GM06990 (cell line): Measurements from ENCODE around the gene SYT17.

Experiments
- DNase-seq: peaks from one replicate; pipeline ENCODE4 v3.0.0-alpha.2; 2011; ENCODE audit not compliant: insufficient read length; ENCODE audit errors: extremely low read depth
- H3K27me3 ChIP-seq: replicated peaks from 2 replicates; pipeline ENCODE4 v1.6.0; 2011; ENCODE audit warnings: low read length; ENCODE audit not compliant: control insufficient read depth, insufficient read depth
- H3K36me3 ChIP-seq: 2 replicates; pipeline ENCODE4 v1.5.1; 2011; ENCODE audit warnings: low read length; ENCODE audit not compliant: control insufficient read depth, insufficient read depth
- H3K4me3 ChIP-seq: replicated peaks from 2 replicates; pipeline ENCODE4 v1.5.1; 2011; ENCODE audit warnings: low read depth, mild to moderate bottlenecking, control low read depth, low read length
- CTCF ChIP-seq: IDR thresholded peaks from 2 replicates; pipeline ENCODE4 v1.5.1; 2011; ENCODE audit warnings: low read length, control low read depth, mild to moderate bottlenecking, inconsistent platforms; ENCODE audit not compliant: insufficient read depth, poor library complexity, severe bottlenecking

Gene SYT17, protein sequence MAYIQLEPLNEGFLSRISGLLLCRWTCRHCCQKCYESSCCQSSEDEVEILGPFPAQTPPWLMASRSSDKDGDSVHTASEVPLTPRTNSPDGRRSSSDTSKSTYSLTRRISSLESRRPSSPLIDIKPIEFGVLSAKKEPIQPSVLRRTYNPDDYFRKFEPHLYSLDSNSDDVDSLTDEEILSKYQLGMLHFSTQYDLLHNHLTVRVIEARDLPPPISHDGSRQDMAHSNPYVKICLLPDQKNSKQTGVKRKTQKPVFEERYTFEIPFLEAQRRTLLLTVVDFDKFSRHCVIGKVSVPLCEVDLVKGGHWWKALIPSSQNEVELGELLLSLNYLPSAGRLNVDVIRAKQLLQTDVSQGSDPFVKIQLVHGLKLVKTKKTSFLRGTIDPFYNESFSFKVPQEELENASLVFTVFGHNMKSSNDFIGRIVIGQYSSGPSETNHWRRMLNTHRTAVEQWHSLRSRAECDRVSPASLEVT

DNA sequence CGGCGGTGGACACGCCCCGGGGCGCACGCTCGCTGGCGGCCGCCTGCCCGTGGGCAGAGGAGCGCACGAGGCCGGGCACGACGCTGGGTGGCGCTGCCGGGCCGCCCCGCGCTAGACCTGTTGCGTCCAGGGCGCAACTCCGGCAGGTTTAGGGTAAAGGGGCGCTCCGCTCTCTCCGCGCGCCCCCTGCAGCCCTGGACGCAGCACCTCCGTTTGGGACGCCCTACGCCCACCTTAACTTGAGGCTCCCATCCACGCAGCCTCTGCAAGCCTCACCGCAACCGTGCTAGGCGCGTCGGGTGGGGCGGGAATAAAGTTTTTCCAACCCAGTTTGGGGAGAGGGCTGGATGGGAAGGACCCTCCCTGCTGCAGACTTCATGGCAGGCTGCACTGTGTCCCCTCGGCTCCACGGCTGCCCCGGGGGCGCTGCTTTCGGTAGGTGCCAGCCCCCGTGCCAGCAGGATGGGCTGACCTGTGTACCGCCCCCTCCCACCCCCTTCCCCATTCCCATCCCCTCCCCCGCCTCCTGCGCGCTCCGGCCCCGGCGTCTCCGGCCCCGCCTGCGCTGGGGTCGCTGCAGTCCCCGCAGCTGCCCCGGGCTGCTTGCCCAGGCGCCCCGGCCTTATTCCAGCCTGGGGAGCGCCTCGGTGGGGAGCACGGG lies at the start of gene SYT17:
Gene SYT17 (plus strand): TSS at position 531 of the 661 bp plus-strand sequence. CDS start 407 bp downstream, outside the sequence.
- peak; percentile 62 for TF ChIP-seq CTCF
- no peaks in the 10 kb centered on the region; the same call in 1 of the 2 replicates for H3K27me3 ChIP-seq
- DNase-seq: peak; percentile 86
- no peaks in the 10 kb centered on the region for H3K36me3 ChIP-seq
- H3K4me3 ChIP-seq: peak within 1 kb of the TSS; percentile 37

DNA sequence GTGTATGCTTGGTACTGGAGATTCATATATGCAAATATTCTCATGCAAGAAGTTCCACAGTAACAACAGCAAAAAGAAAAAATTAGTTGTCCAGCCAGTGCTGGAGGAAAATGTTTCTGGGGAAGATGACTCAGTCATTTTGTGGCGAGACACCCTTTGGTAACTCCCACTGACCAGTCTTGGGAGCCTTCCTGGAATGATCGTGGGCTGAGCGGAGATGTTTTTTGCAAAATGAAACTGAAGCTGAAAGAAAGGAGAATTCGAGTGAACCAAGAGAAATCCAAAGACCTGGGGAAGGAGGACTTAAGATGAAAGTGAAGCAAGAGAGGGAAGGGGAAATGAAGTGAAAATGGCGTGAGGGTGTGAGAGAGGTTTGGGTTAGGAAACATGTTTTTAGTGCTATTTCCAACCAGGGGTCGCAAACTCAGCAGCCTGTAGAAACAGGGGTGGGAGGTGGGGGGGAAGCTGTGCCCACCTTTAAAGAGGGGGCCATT lies 49.1 kb upstream of the SYT17 start:
- H3K27me3 ChIP-seq: no peaks in the 10 kb centered on the region
- H3K4me3 ChIP-seq: peak overlapping the region; percentile 41
- no peak for TF ChIP-seq CTCF
- no peaks in the 10 kb centered on the region for H3K36me3 ChIP-seq
- DNase-seq: peak; percentile 31

GRCh38 chr16:19119564-19119963 lies 48.5 kb upstream of the SYT17 start:
- peak; percentile 51 for DNase-seq

DNA sequence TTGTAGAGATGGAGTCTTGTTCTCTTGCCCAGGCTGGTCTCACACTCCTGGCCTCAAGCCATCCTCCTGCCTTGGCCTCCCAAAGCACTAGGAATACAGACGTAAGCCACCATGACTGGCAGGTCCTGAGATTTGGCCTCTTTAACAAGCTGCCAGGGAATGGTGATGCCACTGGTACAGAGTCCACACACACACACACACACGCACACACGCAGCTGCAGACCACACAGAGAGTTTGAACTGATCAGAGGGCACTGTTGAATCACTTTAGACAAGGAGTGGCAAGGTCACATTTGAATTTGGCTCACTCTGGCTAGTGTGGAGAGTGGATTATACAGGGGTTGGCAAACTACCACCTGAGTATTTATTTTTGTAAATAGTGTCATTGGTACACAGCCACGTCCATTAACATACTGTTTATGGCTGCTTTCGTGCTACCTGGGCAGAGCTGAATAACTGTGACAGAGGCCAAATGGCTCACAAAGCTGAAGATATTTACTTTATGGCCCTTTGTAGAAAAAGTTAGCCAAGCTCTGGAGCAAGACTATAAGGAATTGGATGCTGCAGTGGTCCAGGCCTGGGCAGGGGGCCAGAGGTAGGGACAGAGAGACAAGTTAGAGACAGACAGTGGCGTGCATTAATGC lies 44.4 kb upstream of the SYT17 start:
- TF ChIP-seq CTCF: no peak
- DNase-seq: no peak

More at GRCh38 chr16:19119564-19119963, 48.5 kb upstream of the SYT17 start:
- no peak for TF ChIP-seq CTCF
- H3K36me3 ChIP-seq: no peaks in the 10 kb centered on the region
- H3K4me3 ChIP-seq: peak overlapping the region; percentile 41; the same call in 1 of the 2 replicates
- no peaks in the 10 kb centered on the region for H3K27me3 ChIP-seq

GRCh38 chr16:19126300-19126699 lies 41.7 kb upstream of the SYT17 start:
- no peak for DNase-seq
- H3K27me3 ChIP-seq: no peaks in the 10 kb centered on the region
- no peaks in the 10 kb centered on the region for H3K36me3 ChIP-seq
- H3K4me3 ChIP-seq: no peak overlapping the region
- no peak for TF ChIP-seq CTCF

More for the DNA sequence above, 44.4 kb upstream of the SYT17 start:
- Histone ChIP-seq H3K36me3 (no peaks in the 10 kb centered on the region), H3K4me3 (no peak overlapping the region), H3K27me3 (no peaks in the 10 kb centered on the region)
